GM19023 (cell line): Measurements from ENCODE around the gene ADARB2.

Experiments used
- ATAC-seq: cut with Tn5 transposase; IDR thresholded peaks from one replicate; pipeline ENCODE4 v1.9.1; 2021; ENCODE audit warnings: mild to moderate bottlenecking, moderate library complexity; ENCODE audit not compliant: unreplicated experiment

Gene ADARB2

GRCh38 chr10:1280466-1281404 is 456.6 kb downstream of the ADARB2 start:
- no peak for ATAC-seq

GRCh38 chr10:1278306-1278705 is 459.0 kb downstream of the ADARB2 start:
- no peak for ATAC-seq

GRCh38 chr10:1274701-1275544 is 462.4 kb downstream of the ADARB2 start:
- no peak for ATAC-seq

DNA sequence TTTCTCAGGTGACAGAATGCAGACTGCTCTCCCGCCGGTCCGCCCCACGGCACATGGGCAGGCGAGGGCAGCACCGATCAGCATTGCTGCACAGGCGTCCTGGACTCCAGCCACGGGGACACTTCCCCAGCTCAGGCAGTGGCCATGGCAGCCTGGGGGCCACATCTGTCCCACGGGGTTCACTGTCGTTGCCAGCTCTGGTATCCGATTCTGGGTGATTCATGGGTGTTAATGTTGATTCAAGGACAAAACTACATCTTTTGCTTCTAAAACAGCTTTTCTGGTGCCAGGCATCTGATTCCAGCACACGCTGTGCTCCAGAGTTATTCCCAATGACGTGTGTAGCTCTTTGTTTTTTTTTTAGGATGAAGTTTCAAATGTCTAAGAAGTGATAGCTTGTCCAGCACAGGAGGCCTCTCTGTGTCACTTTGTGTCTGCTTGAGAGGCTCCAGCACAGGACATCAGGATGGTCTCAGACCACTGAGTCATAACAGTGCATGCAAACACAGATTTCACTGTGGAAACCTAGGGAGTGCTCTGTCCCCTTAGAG is 463.1 kb downstream of the ADARB2 start:
- ATAC-seq: no peak

GRCh38 chr10:1273372-1274105 is 463.8 kb downstream of the ADARB2 start:
- no peak for ATAC-seq

DNA sequence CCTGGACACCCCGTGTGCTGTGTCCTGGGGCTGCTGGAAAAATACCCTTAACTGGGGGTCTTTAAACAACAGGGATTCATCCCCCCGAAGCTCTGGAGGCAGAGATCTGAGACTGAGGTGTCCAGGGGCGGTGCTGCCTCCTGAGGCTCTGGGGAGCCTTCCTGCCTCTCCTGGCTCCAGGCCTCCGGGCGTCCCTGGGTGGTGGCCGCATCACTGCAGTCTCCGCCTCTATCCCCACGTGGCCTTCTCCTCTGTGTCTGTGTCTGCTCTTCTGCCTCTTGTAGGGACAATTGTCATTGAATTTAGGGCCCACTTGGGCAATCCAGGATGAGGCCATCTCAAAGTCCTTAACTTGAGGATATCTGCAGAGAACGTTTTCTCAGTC is 464.6 kb downstream of the ADARB2 start:
- no peak for ATAC-seq

DNA sequence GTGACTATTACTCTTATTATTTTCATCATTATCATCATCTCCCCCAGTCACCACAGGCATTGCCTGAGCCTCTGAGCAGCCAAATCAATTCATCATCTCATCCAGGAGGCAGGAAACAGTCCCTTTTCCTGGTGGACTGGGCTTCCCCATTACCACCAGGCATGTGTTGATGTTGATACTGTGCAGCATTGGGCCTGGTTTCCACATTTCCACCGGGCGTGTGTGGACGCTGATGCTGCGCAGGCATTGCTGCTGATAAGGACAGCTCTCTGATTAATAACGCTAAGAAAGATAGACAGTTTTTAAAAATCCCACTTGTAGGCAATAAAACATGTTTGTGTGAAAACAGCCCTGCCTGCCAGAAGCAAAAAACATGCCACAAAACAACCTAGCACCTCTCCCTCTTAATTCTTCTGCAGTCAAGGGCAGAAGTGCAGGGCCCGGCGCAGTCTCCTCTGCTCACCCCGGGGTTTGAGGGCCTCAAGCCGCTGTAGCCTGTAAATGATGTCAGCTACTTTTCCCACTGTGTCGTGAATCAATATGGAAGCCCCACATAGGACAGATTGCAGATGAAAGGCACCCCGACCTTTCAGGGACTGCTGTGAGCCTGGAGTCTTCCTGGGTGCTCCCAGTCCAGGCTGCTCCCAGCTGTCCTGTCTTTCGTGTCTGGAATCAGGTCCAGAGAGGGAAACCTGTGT is 465.1 kb downstream of the ADARB2 start:
- ATAC-seq: no peak

GRCh38 chr10:1270906-1271305 is 466.4 kb downstream of the ADARB2 start:
- ATAC-seq: no peak

DNA sequence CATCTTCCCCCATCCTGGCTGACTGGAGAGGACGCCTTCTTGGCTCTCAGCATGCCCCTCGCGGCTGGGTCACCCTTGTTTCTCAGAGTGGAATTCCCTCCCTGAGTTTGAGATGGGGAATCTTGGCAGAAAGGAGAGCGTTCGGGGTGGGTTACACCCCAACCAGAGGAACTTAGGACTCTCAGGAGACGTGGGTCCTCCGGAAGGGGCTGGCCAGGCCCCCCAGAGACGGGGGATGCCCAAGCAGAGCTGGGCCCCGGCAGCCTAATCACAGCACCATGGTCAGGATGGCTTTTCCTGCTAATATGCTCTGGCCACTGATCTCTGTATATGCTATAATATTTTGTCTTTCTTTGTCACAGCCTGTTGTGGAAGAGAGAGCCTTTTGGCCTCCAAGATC is 466.8 kb downstream of the ADARB2 start:
- ATAC-seq: no peak

GRCh38 chr10:1268831-1269230 is 468.5 kb downstream of the ADARB2 start:
- ATAC-seq: no peak

- ATAC-seq: no peak
These were observed 469.8 kb downstream of the ADARB2 start for GRCh38 chr10:1267568-1267967.

DNA sequence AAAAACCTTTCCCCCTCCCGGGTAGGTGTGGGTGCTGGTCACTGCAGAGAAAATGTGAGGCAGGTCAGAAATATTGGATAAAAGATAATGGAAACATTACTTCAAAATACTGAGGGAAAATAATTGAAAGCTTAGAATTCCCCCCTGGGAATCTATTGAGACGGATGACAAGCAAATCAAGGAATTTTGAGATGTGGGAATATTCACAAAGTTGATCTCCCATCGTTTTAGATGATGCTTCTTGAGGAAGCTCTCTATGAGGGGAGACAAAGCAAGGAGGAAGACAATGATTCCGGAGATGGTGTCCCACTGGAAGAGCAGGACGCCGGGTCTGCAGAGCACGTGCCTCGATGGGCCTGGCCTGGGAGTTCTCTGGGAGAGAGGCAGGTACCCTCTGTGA is 470.2 kb downstream of the ADARB2 start:
- no peak for ATAC-seq

- ATAC-seq: no peak
These were observed 471.1 kb downstream of the ADARB2 start for GRCh38 chr10:1266033-1266802.

GRCh38 chr10:1264001-1264400 is 473.3 kb downstream of the ADARB2 start:
- no peak for ATAC-seq

- no peak for ATAC-seq
These were observed 480.1 kb downstream of the ADARB2 start for GRCh38 chr10:1257274-1257673.

- ATAC-seq: no peak
These were observed 480.9 kb downstream of the ADARB2 start for GRCh38 chr10:1256432-1256725.

DNA sequence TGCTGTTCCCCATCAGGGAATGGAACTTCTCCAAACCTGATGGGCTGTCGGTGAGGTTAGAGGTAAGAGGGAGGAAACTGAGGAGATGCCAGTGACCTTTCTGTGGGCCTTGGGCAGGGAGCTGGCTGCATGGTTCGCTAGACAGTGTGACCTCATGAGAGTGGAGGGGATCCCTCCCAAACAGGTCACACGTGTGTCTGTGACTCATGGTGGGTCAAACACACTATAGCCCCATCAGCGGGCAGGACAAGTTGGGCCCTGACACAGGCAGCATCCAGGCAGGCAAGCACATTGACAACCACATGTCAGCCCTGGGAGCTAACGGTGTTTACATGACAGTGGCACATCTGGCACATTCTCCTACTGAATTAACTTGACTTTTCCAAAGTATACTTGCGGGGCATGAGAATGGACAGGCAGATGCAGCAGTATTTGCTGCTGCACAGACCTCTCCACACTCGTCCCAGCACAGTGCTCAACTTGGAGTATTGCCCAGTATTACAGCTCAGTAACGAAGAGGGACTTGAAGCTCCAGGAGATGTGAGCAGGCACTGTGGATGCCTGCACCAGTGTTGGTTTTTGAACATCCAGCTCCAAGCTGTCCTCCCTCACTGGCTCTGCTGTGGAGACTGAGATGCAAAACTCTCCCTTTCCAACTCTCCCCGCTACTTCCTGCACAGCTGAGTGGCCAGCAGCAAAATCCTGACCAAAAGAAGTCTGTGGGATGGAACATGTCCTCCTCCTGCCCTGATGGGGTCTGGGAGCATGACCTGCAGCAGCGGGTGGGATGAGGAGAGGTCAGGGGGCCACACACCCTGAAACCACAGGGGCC is 481.5 kb downstream of the ADARB2 start:
- no peak for ATAC-seq

DNA sequence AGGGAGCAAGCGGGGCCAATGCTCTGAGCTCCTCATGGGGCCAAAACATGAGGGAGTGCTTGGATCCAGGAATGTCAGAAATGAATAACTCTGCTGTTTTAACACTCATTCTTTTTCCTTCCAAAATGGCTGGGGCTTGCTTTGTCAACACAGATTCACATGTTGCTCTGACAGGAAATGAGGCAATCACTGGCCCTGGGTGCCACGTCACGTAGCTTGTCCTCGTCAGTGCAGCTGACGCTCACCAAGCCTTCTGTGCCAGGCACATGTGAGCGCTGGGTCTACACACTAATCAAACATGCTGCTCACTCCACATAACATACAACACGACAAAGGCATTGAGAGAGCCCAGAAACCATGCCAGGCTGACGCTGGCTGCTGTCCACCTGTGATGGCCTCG is 482.2 kb downstream of the ADARB2 start:
- ATAC-seq: no peak
